NCI-H1436 treated with DMSO at 0.1 percent for 48 hours (cell line): ENCODE measurements around the gene XRCC3.
"Not testable (repeated sequence)": the region's sequence is repeated elsewhere in the genome, so short reads cannot be mapped to it uniquely, and the experiment has no call there.

Source experiments
- DNase-seq: peaks from one replicate; lab custom pipeline; 2025; lab: John Stamatoyannopoulos, UW

XRCC3 gene

GRCh38 chr14:103694572-103695026 is 20.7 kb downstream of the XRCC3 start:
- DNase-seq: no peak

- DNase-seq: no peak
Observed at GRCh38 chr14:103693515-103693914, 21.7 kb downstream of the XRCC3 start.

- no peak for DNase-seq
Observed at GRCh38 chr14:103692871-103693270, 22.4 kb downstream of the XRCC3 start.

- DNase-seq: no peak
Observed at GRCh38 chr14:103692159-103692558, 23.1 kb downstream of the XRCC3 start.

GRCh38 chr14:103691655-103692054 is 23.6 kb downstream of the XRCC3 start:
- DNase-seq: not testable (repeated sequence)

GRCh38 chr14:103690332-103690731 is 24.9 kb downstream of the XRCC3 start:
- no peak for DNase-seq

- DNase-seq: no peak
Observed at GRCh38 chr14:103688906-103689902, 26.0 kb downstream of the XRCC3 start.

GRCh38 chr14:103688441-103688840 is 26.8 kb downstream of the XRCC3 start:
- DNase-seq: no peak

- no peak for DNase-seq
Observed at GRCh38 chr14:103687712-103688111, 27.5 kb downstream of the XRCC3 start.

GRCh38 chr14:103686831-103687485 is 28.3 kb downstream of the XRCC3 start:
- no peak for DNase-seq

GRCh38 chr14:103685276-103686211 is 29.7 kb downstream of the XRCC3 start:
- no peak for DNase-seq

GRCh38 chr14:103684871-103685270 is 30.4 kb downstream of the XRCC3 start:
- no peak for DNase-seq

GRCh38 chr14:103684471-103684870 is 30.8 kb downstream of the XRCC3 start:
- DNase-seq: no peak

GRCh38 chr14:103683139-103683538 is 32.1 kb downstream of the XRCC3 start:
- no peak for DNase-seq

GRCh38 chr14:103680491-103681231 is 34.6 kb downstream of the XRCC3 start:
- DNase-seq: no peak

- DNase-seq: no peak
Observed at GRCh38 chr14:103679351-103679750, 35.9 kb downstream of the XRCC3 start.

GRCh38 chr14:103676881-103677675 is 38.2 kb downstream of the XRCC3 start:
- no peak for DNase-seq

GRCh38 chr14:103675957-103676356 is 39.3 kb downstream of the XRCC3 start:
- DNase-seq: no peak

GRCh38 chr14:103671911-103672310 is 43.3 kb downstream of the XRCC3 start:
- DNase-seq: no peak

- no peak for DNase-seq
Observed at GRCh38 chr14:103669370-103669769, 45.9 kb downstream of the XRCC3 start.
